Measurements from ENCODE around the gene BRD9.
"Not testable (repeated sequence)": the region's sequence is repeated elsewhere in the genome, so short reads cannot be mapped to it uniquely, and the experiment has no call there.

Gene BRD9

DNA sequence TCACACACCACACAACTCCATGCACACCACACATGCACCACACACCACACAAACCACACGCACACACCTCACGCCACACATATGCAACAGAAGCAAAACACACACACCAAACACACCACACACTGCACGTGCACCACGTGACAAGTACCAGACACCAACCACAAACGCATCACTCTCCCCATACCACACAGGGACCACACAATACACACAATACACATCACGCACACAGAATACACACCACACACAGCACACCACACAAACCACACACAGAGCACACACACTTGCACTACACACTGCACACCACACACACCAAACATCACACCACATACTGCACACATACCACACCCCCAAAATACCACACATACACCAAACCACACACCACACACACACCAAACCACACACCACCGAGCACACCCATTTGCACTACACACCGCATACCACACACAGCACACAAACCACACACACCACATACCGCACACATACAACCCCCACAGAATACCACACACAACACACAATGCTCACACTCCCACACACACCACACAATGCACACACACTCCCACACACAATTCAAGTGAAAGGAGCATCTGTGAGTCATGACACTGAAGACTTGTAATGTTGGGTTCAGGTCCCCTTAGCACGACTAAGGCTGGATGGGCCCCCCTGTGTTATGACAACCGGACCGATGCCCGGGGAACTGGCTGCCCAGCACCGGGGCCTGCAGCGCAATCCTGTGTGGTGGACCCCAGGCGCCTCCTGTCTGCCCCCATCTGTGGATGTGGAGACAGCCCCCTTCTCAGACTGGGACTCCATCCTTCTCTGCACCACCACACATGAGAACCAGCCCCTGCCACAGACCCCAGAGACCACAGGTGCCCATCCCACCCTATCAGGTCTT, 35.8 kb downstream of the BRD9 start:
- no peak for DNase-seq (ENCODE audit: low read depth in 2 of 2)

DNA sequence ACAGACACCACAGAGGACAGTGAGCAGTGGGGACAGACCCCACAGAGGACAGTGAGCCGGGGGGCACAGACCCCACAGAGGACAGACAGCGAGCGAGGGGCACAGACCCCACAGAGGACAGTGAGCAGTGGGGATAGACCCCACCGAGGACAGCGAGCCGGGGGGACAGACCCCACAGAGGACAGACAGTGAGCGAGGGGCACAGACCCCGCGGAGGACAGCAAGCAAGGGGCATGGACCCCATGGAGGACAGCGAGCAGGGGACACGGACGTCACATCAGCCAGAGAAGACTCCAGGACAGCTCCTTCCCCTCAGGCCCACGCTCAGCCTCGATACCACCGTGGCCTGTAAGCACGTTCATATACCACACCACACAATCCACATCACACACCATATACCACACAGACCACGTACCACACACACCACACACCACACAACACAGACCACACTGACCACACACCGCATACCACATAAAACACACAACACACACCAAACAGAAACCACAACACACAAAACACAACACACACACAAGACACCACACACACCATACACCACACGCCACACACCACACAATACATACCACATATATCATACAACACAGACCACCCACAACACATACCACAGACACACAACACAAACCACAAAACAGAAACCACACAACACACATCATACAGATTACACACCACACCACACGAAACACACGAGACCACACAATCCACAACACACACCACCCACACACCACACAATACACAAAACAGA, 36.6 kb downstream of the BRD9 start:
- DNase-seq (ENCODE audit: low read depth in 2 of 2): no peak

DNA sequence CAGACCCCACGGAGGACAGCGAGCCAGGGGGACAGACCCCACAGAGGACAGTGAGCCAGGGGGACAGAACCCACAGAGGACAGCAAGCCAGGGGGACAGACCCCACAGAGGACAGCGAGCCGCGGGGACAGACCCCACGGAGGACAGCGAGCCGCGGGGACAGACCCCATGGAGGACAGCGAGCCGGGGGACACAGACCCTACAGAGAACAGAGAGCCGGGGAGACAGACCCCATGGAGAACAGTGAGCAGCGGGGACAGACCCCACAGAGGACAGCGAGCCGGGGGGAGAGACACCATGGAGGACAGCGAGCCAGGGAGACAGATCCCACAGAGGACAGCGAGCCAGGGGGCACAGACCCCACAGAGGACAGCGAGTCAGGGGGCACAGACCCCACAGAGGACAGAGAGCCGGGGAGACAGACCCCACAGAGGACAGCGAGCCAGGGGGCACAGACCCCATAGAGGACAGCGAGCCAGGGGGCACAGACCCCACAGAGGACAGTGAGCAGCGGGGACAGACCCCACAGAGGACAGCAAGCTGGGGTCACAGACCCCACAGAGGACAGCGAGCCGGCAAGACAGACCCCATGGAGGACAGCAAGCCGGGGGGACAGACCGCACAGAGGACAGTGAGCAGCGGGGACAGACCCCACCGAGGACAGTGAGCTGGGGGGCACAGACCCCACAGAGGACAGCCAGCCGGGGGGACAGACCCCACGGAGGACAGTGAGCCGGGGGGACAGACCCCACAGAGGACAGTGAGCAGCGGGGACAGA, 37.4 kb downstream of the BRD9 start:
- DNase-seq (ENCODE audit: low read depth in 2 of 2): no peak

DNA sequence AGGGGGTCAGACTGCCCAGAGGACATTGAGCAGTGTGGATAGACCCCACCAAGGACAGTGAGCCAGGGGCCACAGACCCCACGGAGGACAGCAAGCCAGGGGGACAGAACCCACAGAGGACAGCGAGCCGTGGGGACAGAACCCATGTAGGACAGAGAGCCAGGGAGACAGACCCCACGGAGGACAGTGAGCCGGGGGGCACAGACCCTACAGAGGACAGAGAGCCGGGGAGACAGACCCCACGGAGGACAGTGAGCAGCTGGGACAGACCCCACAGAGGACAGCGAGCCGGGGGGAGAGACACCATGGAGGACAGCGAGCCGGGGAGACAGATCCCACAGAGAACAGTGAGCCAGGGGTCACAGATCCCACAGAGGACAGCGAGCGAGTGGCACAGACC, 38.4 kb downstream of the BRD9 start:
- no peak for DNase-seq (ENCODE audit: low read depth in 2 of 2)

DNA sequence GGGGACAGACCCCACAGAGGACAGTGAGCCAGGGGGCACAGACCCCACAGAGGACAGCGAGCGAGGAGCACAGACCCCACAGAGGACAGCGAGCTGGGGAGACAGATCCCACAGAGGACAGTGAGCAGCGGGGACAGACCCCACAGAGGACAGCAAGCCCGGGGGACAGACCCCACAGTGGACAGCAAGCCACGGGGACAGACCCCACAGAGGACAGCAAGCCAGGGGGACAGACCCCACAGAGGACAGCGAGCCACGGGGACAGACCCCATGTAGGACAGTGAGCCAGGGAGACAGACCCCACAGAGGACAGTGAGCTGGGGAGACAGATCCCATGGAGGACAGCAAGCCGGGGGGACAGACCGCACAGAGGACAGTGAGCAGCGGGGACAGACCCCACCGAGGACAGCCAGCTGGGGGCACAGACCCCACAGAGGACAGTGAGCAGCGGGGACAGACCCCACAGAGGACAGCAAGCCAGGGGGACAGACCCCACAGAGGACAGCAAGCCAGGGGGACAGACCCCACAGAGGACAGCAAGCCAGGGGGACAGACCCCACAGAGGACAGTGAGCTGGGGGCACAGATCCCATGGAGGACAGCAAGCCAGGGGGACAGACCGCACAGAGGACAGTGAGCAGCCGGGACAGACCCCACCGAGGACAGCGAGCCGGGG, 39.0 kb downstream of the BRD9 start:
- not testable (repeated sequence) for DNase-seq (ENCODE audit: low read depth in 2 of 2)

DNA sequence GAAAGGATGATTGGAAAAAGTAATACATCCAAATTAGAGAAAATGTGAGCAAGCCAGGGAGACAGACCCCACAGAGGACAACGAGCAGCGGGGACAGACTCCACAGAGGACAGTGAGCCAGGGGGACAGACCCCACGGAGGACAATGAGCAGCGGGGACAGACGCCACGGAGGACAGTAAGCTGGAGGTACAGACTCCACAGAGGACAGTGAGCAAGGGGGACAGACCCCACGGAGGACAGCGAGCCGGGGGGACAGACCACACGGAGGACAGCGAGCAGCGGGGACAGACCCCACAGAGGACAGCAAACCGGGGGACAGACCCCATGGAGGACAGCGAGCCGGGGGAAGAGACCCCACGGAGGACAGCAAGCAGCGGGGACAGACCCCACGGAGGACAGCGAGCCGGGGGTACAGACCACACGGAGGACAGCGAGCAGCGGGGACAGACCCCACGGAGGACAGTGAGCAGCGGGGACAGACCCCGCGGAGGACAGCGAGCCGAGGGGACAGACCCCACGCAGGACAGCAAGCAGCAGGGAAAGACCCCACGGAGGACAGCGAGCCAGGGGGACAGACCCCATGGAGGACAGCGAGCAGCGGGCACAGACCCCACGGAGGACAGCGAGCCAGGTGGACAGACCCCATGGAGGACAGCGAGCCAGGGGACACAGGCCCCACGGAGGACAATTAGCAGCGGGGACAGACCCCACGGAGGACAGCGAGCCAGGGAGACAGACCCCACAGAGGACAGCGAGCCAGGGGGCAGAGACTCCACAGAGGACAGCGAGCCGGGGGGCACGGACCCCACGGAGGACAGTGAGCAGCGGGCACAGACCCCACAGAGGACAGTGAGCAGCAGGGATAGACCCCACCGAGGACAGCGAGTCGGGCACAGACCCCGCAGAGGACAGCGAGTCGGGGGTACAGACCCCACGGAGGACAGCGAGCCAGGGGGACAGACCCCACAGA, 39.9 kb downstream of the BRD9 start:
- DNase-seq (ENCODE audit: low read depth in 2 of 2): no peak

DNA sequence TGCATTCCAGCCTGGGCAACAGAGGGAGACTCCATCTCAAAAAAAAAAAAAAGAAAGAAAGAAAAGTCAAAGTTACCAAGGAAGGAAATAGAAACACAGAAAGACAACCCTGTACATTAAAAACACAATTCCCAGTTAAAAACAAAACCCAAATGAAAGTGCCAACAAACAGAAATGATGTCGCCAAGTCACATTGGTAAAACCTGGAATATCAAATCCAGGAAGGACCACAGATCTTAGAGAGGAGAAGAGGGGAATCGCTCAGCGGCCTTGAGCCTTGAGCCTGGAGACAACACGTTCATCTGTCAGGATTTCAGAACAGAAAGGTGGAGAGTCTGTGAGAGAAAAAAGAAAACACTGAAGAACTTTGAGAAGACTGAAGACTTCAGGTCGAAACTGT, 40.6 kb downstream of the BRD9 start:
- DNase-seq (ENCODE audit: low read depth in 2 of 2): no peak

DNA sequence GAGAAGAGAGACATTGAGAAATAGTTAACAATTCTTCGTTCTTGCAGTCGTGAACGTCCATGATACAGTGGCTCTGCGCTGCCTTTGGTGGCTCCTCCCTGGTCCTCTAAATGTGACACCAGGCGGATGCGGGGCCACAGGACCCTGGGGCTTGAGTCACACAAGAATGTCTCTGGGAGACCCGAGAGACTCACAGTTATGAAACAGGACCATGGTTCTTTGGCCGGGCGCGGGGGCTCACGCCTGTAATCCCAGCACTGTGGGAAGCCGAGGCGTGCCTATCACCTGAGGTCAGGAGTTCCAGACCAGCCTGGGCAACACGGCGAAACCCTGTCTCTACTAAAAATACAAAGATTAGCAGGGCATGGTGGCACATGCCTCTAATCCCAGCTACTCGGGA, 41.0 kb downstream of the BRD9 start:
- DNase-seq (ENCODE audit: low read depth in 2 of 2): no peak

DNA sequence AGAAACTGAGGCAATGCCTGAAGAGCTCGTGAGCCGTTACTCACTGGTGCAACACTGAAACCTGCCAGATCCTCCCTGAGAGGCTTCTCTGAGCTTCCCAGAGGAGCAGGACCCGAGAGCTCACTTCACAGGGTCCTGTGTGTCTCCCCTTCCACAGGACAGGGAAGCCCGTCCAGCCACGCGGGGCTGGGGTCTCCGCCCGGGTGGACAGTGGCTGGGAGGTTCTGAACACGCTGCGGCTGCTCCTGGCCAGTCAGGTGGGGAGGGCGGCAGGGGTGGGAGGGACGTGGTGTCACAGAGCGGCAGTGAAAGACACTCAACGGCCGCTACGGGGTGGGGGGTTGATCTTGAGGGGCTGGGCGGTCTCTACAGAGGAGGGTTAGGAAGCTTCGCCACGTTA, 41.5 kb downstream of the BRD9 start:
- no peak for DNase-seq (ENCODE audit: low read depth in 2 of 2)

DNA sequence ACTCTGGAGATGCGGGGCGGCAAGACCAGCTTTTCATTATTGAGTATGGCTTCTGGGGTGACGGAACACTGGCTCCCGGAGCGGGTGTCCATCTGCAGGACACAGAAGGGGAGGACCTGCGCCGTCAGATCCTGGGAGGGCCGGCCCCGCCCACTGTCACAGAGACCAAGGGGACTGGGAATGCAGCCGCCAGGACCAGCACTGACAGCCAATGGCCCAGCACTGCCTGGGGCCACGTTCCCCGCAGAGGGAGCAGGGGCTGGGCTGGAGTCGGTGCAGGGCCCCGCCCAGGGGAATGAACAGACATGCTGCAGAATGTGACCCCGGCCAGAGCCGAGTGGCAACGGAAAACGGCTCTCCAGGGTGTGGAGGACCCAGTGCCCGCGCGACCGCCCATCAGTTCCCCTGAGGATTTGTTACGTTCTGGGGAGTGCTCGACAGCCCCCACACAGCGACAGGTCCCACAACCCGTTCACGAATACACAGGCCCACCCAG, 42.0 kb downstream of the BRD9 start, which contains the start of gene ZDHHC11:
Gene ZDHHC11 (minus strand): TSS at position 476 of the 496 bp plus-strand sequence. CDS start 384 bp downstream, at position 92.
- DNase-seq (ENCODE audit: low read depth in 2 of 2): no peak

DNA sequence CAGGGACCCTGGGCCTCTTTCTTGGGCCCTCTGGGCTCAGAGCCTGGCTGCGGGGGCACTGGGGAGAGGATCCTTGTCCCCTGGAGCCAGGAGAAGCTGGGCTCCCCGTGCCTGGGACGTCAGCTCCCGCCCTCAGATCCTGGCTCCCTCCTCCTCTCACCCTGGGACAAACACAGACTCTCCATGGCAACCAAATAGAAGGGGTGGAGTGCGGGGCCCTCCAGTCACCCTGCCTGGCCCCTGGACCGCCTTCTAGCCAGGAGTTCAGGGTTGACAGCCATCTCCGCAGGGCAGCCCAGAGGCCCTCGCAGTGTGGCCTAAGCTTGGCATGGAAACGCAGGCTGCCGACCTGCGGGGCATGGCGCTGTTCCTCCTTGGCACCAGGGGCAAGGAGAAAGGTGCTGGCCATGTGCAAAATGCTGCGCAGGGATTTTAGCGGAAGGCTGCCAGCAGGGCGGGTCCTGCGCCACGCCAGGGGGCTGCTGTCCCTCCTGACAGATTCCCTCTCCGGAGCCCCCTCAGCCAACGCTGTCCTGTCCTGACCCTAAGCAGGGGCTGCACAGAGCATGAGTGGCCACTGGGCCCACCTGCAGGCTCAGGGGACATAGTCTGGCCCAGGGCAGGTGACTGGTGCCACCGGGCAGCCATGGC, 42.8 kb downstream of the BRD9 start:
- no peak for DNase-seq (ENCODE audit: low read depth in 2 of 2)

DNA sequence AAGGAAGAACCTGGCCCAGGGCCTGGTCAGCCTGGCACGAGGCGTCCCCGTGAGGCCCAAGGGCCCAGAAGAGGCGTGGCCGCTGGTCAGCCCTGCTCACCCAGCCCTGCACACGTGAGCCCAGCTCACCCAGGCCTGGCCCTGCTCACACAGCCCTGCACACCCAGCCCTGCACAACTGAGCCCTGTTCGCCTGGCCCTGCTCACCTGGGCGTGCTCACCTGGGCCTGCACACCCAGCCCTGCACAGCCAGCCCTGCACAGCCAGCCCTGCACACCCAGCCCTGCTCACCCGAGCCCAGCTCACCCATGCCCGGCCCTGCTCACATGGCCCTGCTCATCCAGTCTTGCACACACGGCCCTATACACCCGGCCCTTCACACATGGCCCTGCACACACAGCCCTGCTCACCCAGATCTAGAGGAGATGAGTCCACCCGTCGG, 43.9 kb downstream of the BRD9 start:
- no peak for DNase-seq (ENCODE audit: low read depth in 2 of 2)

DNA sequence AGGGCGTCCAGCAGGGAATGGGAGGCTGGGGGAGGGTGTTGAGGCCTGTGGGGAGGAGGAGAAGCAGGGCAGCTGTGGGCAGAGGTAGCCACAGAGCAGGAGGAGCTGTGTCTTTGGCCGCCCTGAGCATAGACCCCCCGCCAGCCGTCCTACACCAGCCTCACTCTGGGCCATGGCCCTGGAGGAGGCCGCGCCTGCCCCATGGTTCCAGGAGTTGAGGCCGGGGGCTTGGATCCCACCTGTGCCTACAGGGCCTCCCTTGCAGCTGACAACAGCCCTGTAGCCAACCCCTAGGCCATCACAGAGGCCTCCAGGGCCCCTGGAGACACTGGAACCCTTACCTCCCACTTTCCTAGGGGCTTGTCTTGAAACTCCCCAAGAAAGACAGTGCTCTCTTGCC, 44.9 kb downstream of the BRD9 start:
- DNase-seq (ENCODE audit: low read depth in 2 of 2): not testable (repeated sequence)

DNA sequence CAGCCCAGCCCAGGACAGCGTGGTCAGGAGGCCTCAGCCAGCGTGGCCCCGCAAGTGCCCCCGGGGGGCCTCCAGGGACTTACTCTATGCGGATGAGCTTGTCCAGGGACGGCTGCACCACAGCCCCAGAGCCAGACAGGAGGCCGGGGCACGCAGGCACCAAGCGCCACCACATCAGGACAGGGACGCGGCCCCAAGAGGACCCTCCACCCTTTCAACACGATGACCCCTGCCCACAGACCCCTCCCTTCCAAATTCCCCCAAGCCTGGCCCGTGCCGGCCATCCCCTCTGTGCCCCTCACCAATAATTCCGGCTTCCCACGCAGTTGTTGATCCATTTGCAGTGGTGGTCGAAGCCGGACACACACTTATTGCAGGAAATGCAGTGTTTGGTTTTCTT, 45.4 kb downstream of the BRD9 start:
- DNase-seq (ENCODE audit: low read depth in 2 of 2): not testable (repeated sequence)

DNA sequence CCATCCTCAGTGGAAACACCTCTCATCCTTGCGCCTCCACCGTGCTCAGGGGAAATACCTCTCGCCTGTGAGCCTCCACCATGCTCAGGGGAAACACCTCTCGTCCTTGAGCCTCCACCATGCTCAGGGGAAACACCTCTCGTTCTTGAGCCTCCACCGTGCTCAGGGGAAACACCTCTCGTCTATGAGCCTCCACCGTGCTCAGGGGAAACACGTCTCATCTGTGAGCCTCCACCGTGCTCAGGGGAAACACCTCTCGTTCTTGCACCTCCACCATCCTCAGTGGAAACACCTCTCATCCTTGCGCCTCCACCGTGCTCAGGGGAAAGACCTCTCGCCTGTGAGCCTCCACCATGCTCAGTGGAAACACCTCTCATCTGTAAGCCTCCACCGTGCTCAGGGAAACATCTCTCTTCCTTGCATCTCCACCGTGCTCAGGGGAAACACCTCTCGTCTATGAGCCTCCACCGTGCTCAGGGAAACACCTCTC, 46.0 kb downstream of the BRD9 start:
- DNase-seq (ENCODE audit: low read depth in 2 of 2): not testable (repeated sequence)

DNA sequence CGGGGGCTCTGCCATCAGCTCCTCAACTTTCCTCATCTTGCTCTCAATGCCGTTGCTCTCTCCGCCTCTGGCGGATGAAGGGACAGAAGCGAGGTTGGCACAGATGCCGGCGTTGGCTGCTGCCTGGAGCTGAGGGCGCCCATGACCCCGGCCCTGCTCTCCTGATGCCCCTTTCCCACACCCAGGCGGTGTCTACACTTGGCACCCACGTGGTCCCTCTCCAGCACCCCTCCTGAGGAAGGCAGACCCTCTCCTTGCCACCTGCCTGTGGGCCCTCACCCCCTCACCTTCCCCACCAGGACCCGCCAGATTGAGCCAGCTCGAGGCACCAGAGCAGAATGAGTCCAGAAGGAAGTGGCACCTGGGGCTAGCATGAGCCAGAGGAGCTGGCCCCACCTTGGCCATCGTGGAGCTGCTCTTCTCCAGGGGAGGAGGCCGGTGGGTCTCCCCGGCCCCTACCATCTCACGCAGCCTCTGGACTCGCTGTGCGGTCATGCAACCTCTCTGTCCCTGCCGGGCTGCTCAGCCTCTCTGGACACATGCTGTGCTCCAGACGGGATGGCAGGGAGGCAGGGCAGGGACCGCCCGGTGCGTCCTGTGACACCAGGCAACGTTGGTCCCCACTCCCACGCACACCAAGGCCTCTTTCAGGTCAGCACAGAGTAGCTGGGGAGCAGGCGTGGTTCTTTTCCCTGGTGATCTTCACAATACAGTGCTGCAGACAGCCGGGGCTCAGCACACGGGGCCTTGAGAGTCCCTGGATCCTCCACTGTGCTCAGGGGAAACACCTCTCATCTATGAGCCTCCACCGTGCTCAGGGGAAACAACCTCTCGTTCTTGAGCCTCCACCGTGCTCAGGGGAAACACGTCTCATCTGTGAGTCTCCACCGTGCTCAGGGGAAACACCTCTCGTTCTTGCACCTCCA, 46.7 kb downstream of the BRD9 start:
- DNase-seq (ENCODE audit: low read depth in 2 of 2): not testable (repeated sequence)

DNA sequence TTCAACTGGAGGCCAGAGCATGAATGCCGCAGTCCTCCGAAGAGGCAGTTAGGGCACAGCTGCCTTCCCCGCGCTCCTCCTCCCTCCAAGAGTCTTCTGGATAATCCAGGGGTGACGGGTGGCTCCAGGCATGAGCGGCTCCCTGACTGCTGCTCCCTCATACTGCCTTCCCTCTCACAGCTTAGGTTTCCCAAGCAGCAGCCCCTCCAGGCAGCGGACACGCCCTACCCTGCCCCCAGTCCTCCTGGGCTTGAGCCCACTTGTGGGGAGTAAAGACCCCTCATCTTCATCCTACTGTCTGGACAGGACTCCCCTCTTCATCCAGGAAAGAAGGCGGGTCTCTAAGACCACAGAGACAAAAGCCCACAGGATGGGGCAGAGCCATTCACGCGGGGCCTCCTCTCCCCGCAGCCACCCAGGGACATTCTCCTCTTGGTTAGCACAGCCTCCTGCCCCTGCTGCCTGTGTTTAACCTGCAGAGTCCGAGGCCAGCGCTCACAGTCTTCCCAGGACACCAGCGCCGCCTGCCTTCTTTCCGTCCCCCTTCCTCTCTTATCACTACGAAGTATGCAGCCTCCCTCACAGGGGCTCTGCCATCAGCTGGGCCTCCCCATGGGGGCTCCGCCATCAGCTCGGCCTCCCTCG, 47.4 kb downstream of the BRD9 start:
- not testable (repeated sequence) for DNase-seq (ENCODE audit: low read depth in 2 of 2)

DNA sequence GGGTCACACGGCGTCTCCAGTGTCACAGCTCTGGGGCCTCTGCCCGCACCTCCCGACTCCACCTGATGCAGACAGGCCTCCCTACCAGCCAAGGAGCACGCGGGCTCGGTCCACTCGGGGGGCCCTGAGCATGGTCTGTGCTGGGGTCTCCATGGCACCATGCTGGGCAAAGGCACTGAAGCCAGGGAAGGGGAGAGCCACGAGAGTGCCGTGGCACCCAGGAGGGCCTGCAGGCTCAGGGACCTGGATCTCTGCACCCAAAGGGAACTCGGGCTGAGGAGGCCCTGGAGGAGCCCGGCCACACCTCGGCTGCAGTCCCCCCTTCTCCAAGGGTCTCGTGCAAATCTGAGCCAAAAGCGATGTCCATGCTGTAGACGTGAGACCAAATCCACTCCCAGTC, 48.2 kb downstream of the BRD9 start:
- DNase-seq (ENCODE audit: low read depth in 2 of 2): not testable (repeated sequence)

All from stimulated activated CD4-positive, alpha-beta T cell treated with anti-CD3 and anti-CD28 coated beads, Interleukin-12 subunit alpha, Interleukin-12 subunit beta, amount 100 ng/mL, for 24 hours (primary cell).